Keratinocyte (primary cell): ENCODE data around the gene EHD3.

ENCODE experiments used
- CTCF ChIP-seq, 3 experiments: IDR thresholded peaks in 1 of 3; conservative IDR thresholded peaks in 1 of 3; optimal IDR thresholded peaks in 1 of 3; 2 replicates in 2 of 3; 3 replicates in 1 of 3; pipeline versions ENCODE3 to v1.5.1; 2011; ENCODE audit warnings: low read length in 3 of 3, mild to moderate bottlenecking in 3 of 3, moderate library complexity in 2 of 3, control low read depth in 1 of 3, inconsistent platforms in 1 of 3; ENCODE audit not compliant: insufficient read depth in 2 of 3; ENCODE audit errors: extremely low read depth in 1 of 3
- EZH2 ChIP-seq: IDR thresholded peaks from one replicate; pipeline ENCODE4 v1.6.1; 2012; ENCODE audit warnings: inconsistent platforms, mild to moderate bottlenecking, low read length, moderate library complexity

- TF ChIP-seq CTCF (optimal IDR thresholded peaks at IDR 0.05 in 1 of 3, IDR thresholded peaks at IDR 0.05 in 1 of 3, conservative IDR thresholded peaks at IDR 0.05 in 1 of 3; ENCODE audit: extremely low read depth in 1 of 3, insufficient read depth in 2 of 3, low read length in 3 of 3) (no peak), EZH2 (no peak)
These were observed 26.9 kb downstream of the EHD3 start for GRCh38 chr2:31260870-31261269.
